Omental fat pad (tissue), 4 donors: ENCODE data around the gene LNPEP. TPM values are rescaled to one million over a fixed set of nuclear protein-coding genes. Genes with fewer than 3 reads are reported as not detected.
A peak's percentile ranks its signal among the peaks of the same experiment; 100 is the strongest.

Experiments used
- ATAC-seq: fragments of 150-250 bp; one replicate; pipeline ENCODE4 v1.9.1; 2016; ENCODE audit warnings: mild to moderate bottlenecking, moderate library complexity; ENCODE audit not compliant: low FRiP score
- DNase-seq: peaks from one replicate; pipeline ENCODE4 v3.0.0-alpha.2; 2019; ENCODE audit warnings: low spot score
- total RNA-seq, 4 donors: library from RNA; depleted of rRNA; stranded (reverse); fragments of >200 nt; gene quantifications; one replicate each; pipeline ENCODE4 v1.1.0, GENCODE V29; 2016
- TF ChIP-seq, protein P1 (sequence below), 3 donors: fragments of 450-650 bp; IDR thresholded peaks; one replicate each; pipeline ENCODE4 v1.5.1; 2016 to 2017; ENCODE audit warnings: antibody characterized with exemption in 3 of 3, mild to moderate bottlenecking in 3 of 3, moderate library complexity in 2 of 3

The LNPEP gene
- total RNA-seq, 4 donors from 2014 or later = 51.4 to 155 (median 62.8) TPM

DNA sequence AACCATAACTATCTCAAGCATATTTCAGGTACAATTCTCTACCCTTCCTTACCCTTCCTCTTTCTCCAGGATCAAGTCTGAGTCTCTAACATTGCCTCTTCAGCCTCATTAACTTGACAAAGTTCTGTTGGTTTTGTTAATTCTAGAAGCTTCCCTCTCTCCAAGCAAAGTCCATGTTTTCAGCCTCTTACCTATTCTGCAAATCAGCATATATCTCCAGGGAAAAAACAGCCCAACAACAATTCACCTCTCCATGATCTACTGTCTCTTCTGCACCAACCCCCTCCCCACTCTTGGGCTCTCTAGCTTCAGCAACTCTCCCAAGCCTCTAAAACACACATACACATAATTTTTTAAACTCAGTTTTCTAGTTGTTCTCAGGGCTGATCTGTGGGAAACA lies 134.4 kb downstream of the LNPEP start:
- no peak for DNase-seq
- TF ChIP-seq, protein P1, sequence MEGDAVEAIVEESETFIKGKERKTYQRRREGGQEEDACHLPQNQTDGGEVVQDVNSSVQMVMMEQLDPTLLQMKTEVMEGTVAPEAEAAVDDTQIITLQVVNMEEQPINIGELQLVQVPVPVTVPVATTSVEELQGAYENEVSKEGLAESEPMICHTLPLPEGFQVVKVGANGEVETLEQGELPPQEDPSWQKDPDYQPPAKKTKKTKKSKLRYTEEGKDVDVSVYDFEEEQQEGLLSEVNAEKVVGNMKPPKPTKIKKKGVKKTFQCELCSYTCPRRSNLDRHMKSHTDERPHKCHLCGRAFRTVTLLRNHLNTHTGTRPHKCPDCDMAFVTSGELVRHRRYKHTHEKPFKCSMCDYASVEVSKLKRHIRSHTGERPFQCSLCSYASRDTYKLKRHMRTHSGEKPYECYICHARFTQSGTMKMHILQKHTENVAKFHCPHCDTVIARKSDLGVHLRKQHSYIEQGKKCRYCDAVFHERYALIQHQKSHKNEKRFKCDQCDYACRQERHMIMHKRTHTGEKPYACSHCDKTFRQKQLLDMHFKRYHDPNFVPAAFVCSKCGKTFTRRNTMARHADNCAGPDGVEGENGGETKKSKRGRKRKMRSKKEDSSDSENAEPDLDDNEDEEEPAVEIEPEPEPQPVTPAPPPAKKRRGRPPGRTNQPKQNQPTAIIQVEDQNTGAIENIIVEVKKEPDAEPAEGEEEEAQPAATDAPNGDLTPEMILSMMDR (IDR thresholded peaks at IDR 0.05) = no peak
- ATAC-seq = no peak

DNA sequence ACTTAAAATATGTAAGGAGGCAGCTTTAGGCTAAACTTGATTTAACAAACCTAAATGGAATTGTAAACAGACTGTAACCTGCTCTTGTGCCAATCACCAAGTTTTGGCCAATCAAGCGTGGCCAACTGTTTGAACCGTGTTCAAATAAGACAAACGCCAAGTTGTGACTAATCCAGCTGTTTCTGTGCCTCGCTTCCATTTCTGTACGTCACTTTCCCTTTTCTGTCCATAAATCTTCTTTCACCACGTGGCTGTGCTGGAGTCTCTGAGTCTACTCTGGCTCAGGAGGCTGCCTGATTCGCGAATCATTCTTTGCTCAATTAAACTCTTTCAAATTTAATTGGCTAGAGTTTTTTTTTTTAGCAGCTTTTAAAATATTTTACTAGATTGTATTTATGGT lies 135.2 kb downstream of the LNPEP start:
- TF ChIP-seq, protein P1 (IDR thresholded peaks at IDR 0.05) = no peak
- ATAC-seq = peak; percentile 91
- DNase-seq = no peak

DNA sequence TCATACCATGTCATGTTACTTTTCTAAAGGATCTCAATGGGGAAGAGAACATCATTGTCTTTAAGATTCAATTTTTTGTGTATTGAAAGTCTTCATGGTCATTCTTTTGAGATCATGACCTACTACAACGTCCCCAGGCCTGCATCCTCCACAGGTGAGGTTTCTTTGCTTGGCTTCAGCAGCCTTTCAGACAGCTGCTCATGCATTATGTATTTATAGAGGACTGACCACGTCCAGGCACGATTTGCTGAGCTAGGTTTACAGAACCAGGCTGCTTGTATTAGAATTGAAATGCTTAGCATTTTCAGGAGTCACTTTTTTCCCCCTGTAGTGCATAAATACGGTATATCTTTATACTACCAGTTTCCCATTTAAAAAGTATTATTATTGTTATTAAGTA lies 136.1 kb downstream of the LNPEP start:
- TF ChIP-seq, protein P1 (IDR thresholded peaks at IDR 0.05) = no peak
- ATAC-seq = no peak
- no peak for DNase-seq

DNA sequence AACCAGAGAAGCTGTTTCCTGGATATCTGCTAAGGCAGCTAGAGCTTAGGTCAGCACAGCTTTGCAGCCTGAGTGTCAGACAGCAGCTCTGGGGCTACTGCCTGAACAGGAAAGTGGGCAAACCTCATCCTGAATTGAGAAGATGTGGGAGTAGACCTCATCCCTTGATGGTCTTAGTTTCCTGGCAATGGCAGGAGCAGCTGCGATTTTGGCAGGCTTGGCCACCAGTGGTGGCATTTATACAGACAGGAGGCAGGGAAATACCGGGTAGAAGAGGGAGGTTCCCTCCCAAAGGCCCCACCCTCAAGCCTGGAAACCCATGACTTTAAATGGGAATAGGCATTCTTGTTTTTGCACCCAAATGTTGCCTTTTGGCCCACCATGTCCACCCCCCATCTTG lies 136.8 kb downstream of the LNPEP start:
- DNase-seq (no peak), ATAC-seq (no peak)
- TF ChIP-seq, protein P1 (IDR thresholded peaks at IDR 0.05) = no peak

DNA sequence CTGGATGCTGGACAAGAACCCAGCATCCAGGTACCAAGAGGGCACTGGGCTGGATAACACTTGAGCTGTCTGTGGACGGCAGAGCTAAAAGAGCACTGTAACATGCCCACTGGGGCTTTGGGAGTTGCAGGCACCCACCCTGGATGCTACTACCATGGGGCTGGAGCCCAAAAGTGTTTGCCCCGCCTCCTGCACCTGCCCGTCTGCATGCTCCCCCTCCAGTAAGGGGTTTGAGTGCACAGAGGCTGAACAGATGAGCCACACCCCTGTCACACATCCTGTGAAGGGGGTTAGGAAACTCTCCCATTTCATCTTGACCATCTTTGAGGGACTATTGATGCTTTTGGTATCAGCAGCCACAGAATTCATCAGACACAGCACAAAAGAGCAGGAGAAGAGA lies 137.5 kb downstream of the LNPEP start:
- no peak for DNase-seq
- ATAC-seq = no peak
- TF ChIP-seq, protein P1 (IDR thresholded peaks at IDR 0.05) = no peak

DNA sequence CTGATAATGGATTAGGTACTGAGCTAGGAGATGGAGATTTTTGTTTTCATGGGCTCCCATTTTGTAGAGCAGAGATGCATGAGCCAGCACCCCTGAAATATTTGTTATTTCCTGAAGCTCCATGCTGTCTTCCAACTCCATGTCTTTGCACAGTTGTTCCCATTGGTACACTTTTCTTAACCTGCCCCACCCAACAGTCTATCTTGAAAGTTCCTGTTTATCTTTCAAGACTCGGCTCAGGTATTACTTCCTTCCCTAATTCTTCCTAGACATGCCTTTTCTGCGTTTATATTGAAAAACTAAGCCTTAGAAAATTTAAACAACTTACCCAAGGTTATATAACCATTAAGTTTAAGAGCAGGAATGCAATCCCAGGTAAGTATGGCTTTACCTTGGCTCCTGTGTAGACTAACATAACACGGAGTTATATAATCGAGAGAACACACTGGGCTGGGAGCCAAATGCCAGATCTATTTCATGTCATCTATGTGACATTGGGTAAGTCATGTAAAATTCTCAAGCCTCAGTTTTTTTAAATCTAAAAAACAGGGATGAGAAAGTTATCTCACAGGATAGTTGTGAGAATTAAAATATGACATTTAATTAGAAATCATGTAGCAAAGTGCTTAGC lies 139.1 kb downstream of the LNPEP start:
- ATAC-seq (no peak), DNase-seq (no peak)
- TF ChIP-seq, protein P1 (IDR thresholded peaks at IDR 0.05) = no peak

DNA sequence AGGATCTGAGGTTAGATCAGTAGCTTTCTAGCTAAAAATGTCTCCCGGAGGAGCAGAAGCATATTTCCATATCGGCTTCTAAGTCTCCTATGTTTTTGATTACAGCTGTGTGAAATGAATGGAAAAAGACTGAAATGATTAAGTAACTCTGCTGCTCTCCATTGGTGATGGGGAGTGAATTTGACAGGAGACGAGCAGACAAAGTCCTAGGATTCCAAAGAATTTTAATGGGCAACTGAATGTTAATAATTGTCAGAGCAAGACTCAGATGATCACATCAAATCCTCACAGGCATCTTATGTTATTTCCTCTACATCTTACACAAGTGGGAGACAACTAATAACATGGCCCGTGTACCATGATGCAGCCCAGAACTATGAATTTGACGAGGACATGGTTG lies 139.8 kb downstream of the LNPEP start:
- TF ChIP-seq, protein P1 (IDR thresholded peaks at IDR 0.05) = no peak
- no peak for ATAC-seq

More for the DNA sequence above, 139.8 kb downstream of the LNPEP start:
- no peak for DNase-seq
